Caco-2 (cell line): ENCODE data around the gene RAD18. TPM values are rescaled to one million over a fixed set of nuclear protein-coding genes. Genes with fewer than 3 reads are reported as not detected.

ENCODE experiments used
- BruUV-seq: library from RNA; stranded (reverse); fragments of 400-500 nt; replicated peaks from 2 replicates; lab custom pipeline; 2021; lab: Mats Ljungman, UMichigan
- CTCF ChIA-PET: fragments of 300-600 bp; sonication (Branson Sonifier 250); formaldehyde crosslinking; loops from one replicate; lab custom pipeline; 2022; ENCODE audit warnings: antibody characterized with exemption; lab: Charles Lee
- POLR2A ChIA-PET: fragments of 300-600 bp; sonication (Branson Sonifier 250); formaldehyde crosslinking; loops from one replicate; lab custom pipeline; 2022; ENCODE audit warnings: antibody characterized with exemption; lab: Charles Lee
- DNase-seq, 2 experiments: peaks; one replicate each; pipeline versions ENCODE4 v3.0.0 to v3.0.0-alpha.2; 2020 to 2022
- H3K27me3 ChIP-seq: replicated peaks from 2 replicates; pipeline ENCODE4 v1.6.0; 2011; ENCODE audit warnings: low read length; ENCODE audit not compliant: control insufficient read depth, insufficient read depth
- H3K36me3 ChIP-seq: 2 replicates; pipeline ENCODE4 v1.5.1; 2011; ENCODE audit warnings: low read length; ENCODE audit not compliant: control insufficient read depth, insufficient read depth
- H3K4me1 ChIP-seq: fragments of 250-450 bp; sonication (Bioruptor Pico); 2 replicates; pipeline ENCODE4 v1.5.1; 2020; ENCODE audit warnings: mild to moderate bottlenecking
- H3K4me3 ChIP-seq: 2 replicates; pipeline ENCODE4 v1.5.1; 2011; ENCODE audit warnings: low read depth, mild to moderate bottlenecking, control low read depth, low read length
- H3K9me3 ChIP-seq: fragments of 250-450 bp; sonication (Bioruptor Pico); 2 replicates; pipeline ENCODE4 v1.5.1; 2020; ENCODE audit warnings: mild to moderate bottlenecking, moderate library complexity
- H3K27ac Mint-ChIP-seq: one replicate; pipeline ENCODE4 v1.8.0; 2022; ENCODE audit warnings: mixed read lengths; ENCODE audit not compliant: unreplicated experiment
- H3K27me3 Mint-ChIP-seq: one replicate; pipeline ENCODE4 v1.8.0; 2022; ENCODE audit warnings: mixed read lengths; ENCODE audit not compliant: insufficient read depth, unreplicated experiment
- H3K36me3 Mint-ChIP-seq: one replicate; pipeline ENCODE4 v1.8.0; 2022; ENCODE audit warnings: mild to moderate bottlenecking, mixed read lengths; ENCODE audit not compliant: insufficient read depth, unreplicated experiment
- H3K4me1 Mint-ChIP-seq: one replicate; pipeline ENCODE4 v1.8.0; 2022; ENCODE audit warnings: low read depth, mixed read lengths; ENCODE audit not compliant: unreplicated experiment
- H3K4me3 Mint-ChIP-seq: one replicate; pipeline ENCODE4 v1.8.0; 2022; ENCODE audit warnings: mild to moderate bottlenecking, moderate library complexity, mixed read lengths; ENCODE audit not compliant: unreplicated experiment
- H3K9me3 Mint-ChIP-seq: one replicate; pipeline ENCODE4 v1.8.0; 2022; ENCODE audit warnings: mixed read lengths; ENCODE audit not compliant: unreplicated experiment
- CTCF ChIP-seq, 2 experiments: fragments of 200-600 bp in 1 of 2; IDR thresholded peaks; 1 replicate in 1 of 2; 2 replicates in 1 of 2; pipeline versions ENCODE4 v1.5.1 to v1.8.0; 2011 to 2022; ENCODE audit warnings: antibody characterized with exemption in 1 of 2, control low read depth in 1 of 2, inconsistent platforms in 1 of 2, low read depth in 1 of 2, low read length in 1 of 2, mild to moderate bottlenecking in 1 of 2, moderate library complexity in 1 of 2; ENCODE audit not compliant: insufficient read depth in 1 of 2, severe bottlenecking in 1 of 2, unreplicated experiment in 1 of 2
- intact Hi-C: fragments of 100-400 bp; cut with micrococcal nuclease; formaldehyde crosslinking; loops from one replicate; pipeline ENCODE4 v1.10.0; 2022; ENCODE audit not compliant: unreplicated experiment
- total RNA-seq: library from RNA; stranded (reverse); gene quantifications from 2 replicates; pipeline ENCODE4 v1.2.3, GENCODE V29; 2022

RAD18 gene
- total RNA-seq, 1 experiment from 2014 or later: 19.3 TPM

DNA sequence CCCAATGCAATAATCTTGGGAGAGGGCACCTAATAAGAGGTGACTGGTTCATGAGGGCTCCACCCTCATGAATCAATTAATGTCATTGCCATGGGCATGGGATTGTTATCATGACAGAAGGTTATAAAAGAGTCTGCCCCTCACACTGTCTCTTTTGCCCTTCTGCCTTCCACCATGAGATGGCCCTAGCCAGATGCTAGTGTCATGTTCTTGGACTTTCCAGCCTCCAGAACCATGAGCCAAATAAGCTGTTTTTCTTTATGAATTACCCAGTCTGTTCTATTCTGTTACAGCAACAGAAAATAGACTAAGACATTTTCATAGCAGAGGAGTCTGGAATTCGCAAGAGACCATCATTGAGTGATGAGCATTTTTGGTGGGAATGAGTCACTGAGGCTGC, 16.0 kb upstream of the RAD18 start:
- Mint-ChIP-seq H3K27ac (no peak overlapping the region), H3K4me3 (no peak overlapping the region), H3K4me1 (peaks cover 4% of the 10 kb centered on the region), H3K36me3 (peaks cover 5% of the 10 kb centered on the region), H3K27me3 (peaks cover 3% of the 10 kb centered on the region), H3K9me3 (no peaks in the 10 kb centered on the region)
- POLR2A ChIA-PET: no interaction called here
- no peaks in the 10 kb centered on the region for H3K27me3 ChIP-seq
- H3K9me3 ChIP-seq: no peaks in the 10 kb centered on the region
- H3K36me3 ChIP-seq: no peaks in the 10 kb centered on the region
- CTCF ChIA-PET: no interaction called here
- no TSS peak for BruUV-seq
- no peak overlapping the region for H3K4me3 ChIP-seq
- no peaks in the 10 kb centered on the region for H3K4me1 ChIP-seq
- intact Hi-C loops: no loop called here
- TF ChIP-seq CTCF (IDR thresholded peaks at IDR 0.05; ENCODE audit: insufficient read depth in 1 of 2, low read depth in 1 of 2, low read length in 1 of 2, severe bottlenecking in 1 of 2, unreplicated experiment in 1 of 2): no peak
- no peak for DNase-seq

DNA sequence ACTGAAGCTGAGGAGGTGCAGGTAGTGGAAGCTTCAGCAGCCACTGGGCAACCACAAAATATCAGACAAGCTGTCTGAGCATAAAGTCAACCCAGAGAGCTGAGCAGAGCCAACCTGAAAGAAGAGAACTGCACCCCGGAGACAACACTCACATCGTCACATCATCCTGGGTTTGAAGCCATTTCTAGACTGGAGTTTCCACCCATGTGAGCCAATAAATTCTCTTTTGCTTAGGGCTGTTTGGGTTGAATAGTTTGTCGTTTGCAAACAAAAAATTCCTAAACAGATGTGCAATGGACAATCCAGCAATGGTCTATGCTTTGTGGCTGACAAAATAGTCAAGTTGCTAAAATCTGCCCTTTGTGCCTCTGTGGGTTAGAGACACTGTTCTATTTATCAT, 15.3 kb upstream of the RAD18 start:
- no peaks in the 10 kb centered on the region for H3K4me1 ChIP-seq
- no peaks in the 10 kb centered on the region for H3K9me3 Mint-ChIP-seq
- peaks cover 5% of the 10 kb centered on the region for H3K36me3 Mint-ChIP-seq
- H3K4me3 ChIP-seq: no peak overlapping the region
- no peaks in the 10 kb centered on the region for H3K27me3 ChIP-seq
- DNase-seq: no peak
- no peak overlapping the region for H3K27ac Mint-ChIP-seq
- H3K36me3 ChIP-seq: no peaks in the 10 kb centered on the region
- ChIA-PET POLR2A (no interaction called here), CTCF (no interaction called here)
- H3K27me3 Mint-ChIP-seq: peaks cover 3% of the 10 kb centered on the region
- no peak overlapping the region for H3K4me3 Mint-ChIP-seq
- TF ChIP-seq CTCF (IDR thresholded peaks at IDR 0.05; ENCODE audit: insufficient read depth in 1 of 2, low read depth in 1 of 2, low read length in 1 of 2, severe bottlenecking in 1 of 2, unreplicated experiment in 1 of 2): no peak
- BruUV-seq: no TSS peak
- intact Hi-C loops: no loop called here
- H3K9me3 ChIP-seq: no peaks in the 10 kb centered on the region
- peaks cover under 1% of the 10 kb centered on the region for H3K4me1 Mint-ChIP-seq

GRCh38 chr3:8976540-8977182, 13.4 kb upstream of the RAD18 start:
- Mint-ChIP-seq H3K27me3 (peaks cover 3% of the 10 kb centered on the region), H3K4me1 (no peaks in the 10 kb centered on the region), H3K4me3 (no peak overlapping the region), H3K9me3 (no peaks in the 10 kb centered on the region), H3K36me3 (peaks cover 5% of the 10 kb centered on the region), H3K27ac (no peak overlapping the region)
- Histone ChIP-seq H3K4me3 (no peak overlapping the region), H3K9me3 (no peaks in the 10 kb centered on the region), H3K27me3 (no peaks in the 10 kb centered on the region), H3K4me1 (no peaks in the 10 kb centered on the region), H3K36me3 (no peaks in the 10 kb centered on the region)
- BruUV-seq: no TSS peak
- no peak for DNase-seq
- CTCF ChIA-PET: no interaction called here
- POLR2A ChIA-PET: no interaction called here
- TF ChIP-seq CTCF (IDR thresholded peaks at IDR 0.05; ENCODE audit: insufficient read depth in 1 of 2, low read depth in 1 of 2, low read length in 1 of 2, severe bottlenecking in 1 of 2, unreplicated experiment in 1 of 2): no peak
- intact Hi-C loops: no loop called here
